MM.1S (cell line): Measurements from ENCODE around the gene TASP1.

Source experiments
- DNase-seq: peaks from one replicate; pipeline ENCODE4 v3.0.0-alpha.2; 2015
- H2AFZ ChIP-seq: fragments of 300-600 bp; sonication (generic); 2 replicates; pipeline ENCODE4 v1.6.0; 2016; ENCODE audit warnings: antibody characterized with exemption, low read length
- H3F3A ChIP-seq: fragments of 300-600 bp; sonication (generic); 2 replicates; pipeline ENCODE4 v1.6.1; 2016; ENCODE audit warnings: mild to moderate bottlenecking, antibody characterized with exemption, low read length, moderate library complexity, mixed read lengths; ENCODE audit not compliant: insufficient read depth
- H3K27ac ChIP-seq: fragments of 300-600 bp; sonication (generic); 2 replicates; pipeline ENCODE4 v1.5.1; 2016; ENCODE audit warnings: mild to moderate bottlenecking, low read length
- H3K27me3 ChIP-seq: fragments of 300-600 bp; sonication (generic); replicated peaks from 2 replicates; pipeline ENCODE4 v1.6.0; 2016; ENCODE audit warnings: low read length; ENCODE audit not compliant: insufficient read depth
- H3K36me3 ChIP-seq: fragments of 300-600 bp; sonication (generic); replicated peaks from 2 replicates; pipeline ENCODE4 v1.6.1; 2016; ENCODE audit warnings: mild to moderate bottlenecking, low read length, mixed read lengths; ENCODE audit not compliant: insufficient read depth
- H3K4me1 ChIP-seq: fragments of 300-600 bp; sonication (generic); 2 replicates; pipeline ENCODE4 v1.6.1; 2016; ENCODE audit warnings: low read length, mixed read lengths
- H3K4me2 ChIP-seq: fragments of 300-600 bp; sonication (generic); 2 replicates; pipeline ENCODE4 v1.6.0; 2016; ENCODE audit warnings: low read depth, low read length
- H3K4me3 ChIP-seq: fragments of 300-600 bp; sonication (generic); 2 replicates; pipeline ENCODE4 v1.5.1; 2016; ENCODE audit warnings: low read length, mixed read lengths
- H3K79me2 ChIP-seq: fragments of 300-600 bp; sonication (generic); 2 replicates; pipeline ENCODE4 v1.6.1; 2016; ENCODE audit warnings: mixed run types, low read length, mixed read lengths
- H3K9ac ChIP-seq: fragments of 300-600 bp; sonication (generic); 2 replicates; pipeline ENCODE4 v1.6.1; 2016; ENCODE audit warnings: low read length, mixed read lengths
- H3K9me2 ChIP-seq: fragments of 300-600 bp; sonication (generic); replicated peaks from 2 replicates; pipeline ENCODE4 v1.6.1; 2016; ENCODE audit warnings: mild to moderate bottlenecking, low read length, mixed read lengths; ENCODE audit not compliant: insufficient read depth
- H3K9me3 ChIP-seq: fragments of 300-600 bp; sonication (generic); replicated peaks from 2 replicates; pipeline ENCODE4 v1.6.1; 2016; ENCODE audit warnings: mild to moderate bottlenecking, low read length, mixed read lengths; ENCODE audit not compliant: insufficient read depth
- H4K20me1 ChIP-seq: fragments of 300-600 bp; sonication (generic); 2 replicates; pipeline ENCODE4 v1.6.1; 2016; ENCODE audit warnings: mild to moderate bottlenecking, low read length, moderate library complexity, mixed read lengths; ENCODE audit not compliant: insufficient read depth
- EZH2 ChIP-seq: fragments of 300-600 bp; sonication (generic); optimal IDR thresholded peaks from 2 replicates; pipeline ENCODE3; 2017; ENCODE audit warnings: low read depth, mild to moderate bottlenecking, antibody characterized with exemption, low read length, mixed read lengths
- EZH2phosphoT487 ChIP-seq: fragments of 300-600 bp; sonication (generic); IDR thresholded peaks from 2 replicates; pipeline ENCODE4 v1.6.1; 2018; ENCODE audit warnings: antibody characterized with exemption, low read length
- TF ChIP-seq, protein P1 (sequence below): fragments of 300-600 bp; sonication (generic); IDR thresholded peaks from 2 replicates; pipeline ENCODE4 v1.5.1; 2016; ENCODE audit warnings: antibody characterized with exemption, low read length, mixed read lengths

The TASP1 gene

GRCh38 chr20:13554076-13554475, 84.7 kb downstream of the TASP1 start:
- no peaks in the 10 kb centered on the region for H3K79me2 ChIP-seq
- no peak overlapping the region for H2AFZ ChIP-seq
- no peaks in the 10 kb centered on the region for H3F3A ChIP-seq
- no peak overlapping the region for H3K9ac ChIP-seq
- no peaks in the 10 kb centered on the region for H3K4me1 ChIP-seq
- H4K20me1 ChIP-seq = no peaks in the 10 kb centered on the region
- TF ChIP-seq EZH2 (no peak), EZH2phosphoT487 (no peak)
- TF ChIP-seq, protein P1, sequence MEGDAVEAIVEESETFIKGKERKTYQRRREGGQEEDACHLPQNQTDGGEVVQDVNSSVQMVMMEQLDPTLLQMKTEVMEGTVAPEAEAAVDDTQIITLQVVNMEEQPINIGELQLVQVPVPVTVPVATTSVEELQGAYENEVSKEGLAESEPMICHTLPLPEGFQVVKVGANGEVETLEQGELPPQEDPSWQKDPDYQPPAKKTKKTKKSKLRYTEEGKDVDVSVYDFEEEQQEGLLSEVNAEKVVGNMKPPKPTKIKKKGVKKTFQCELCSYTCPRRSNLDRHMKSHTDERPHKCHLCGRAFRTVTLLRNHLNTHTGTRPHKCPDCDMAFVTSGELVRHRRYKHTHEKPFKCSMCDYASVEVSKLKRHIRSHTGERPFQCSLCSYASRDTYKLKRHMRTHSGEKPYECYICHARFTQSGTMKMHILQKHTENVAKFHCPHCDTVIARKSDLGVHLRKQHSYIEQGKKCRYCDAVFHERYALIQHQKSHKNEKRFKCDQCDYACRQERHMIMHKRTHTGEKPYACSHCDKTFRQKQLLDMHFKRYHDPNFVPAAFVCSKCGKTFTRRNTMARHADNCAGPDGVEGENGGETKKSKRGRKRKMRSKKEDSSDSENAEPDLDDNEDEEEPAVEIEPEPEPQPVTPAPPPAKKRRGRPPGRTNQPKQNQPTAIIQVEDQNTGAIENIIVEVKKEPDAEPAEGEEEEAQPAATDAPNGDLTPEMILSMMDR = no peak
- no peak for DNase-seq
- H3K27me3 ChIP-seq = no peaks in the 10 kb centered on the region
- no peaks in the 10 kb centered on the region for H3K9me2 ChIP-seq
- H3K27ac ChIP-seq = no peak overlapping the region
- no peaks in the 10 kb centered on the region; the same call in 1 of the 2 replicates for H3K36me3 ChIP-seq
- H3K9me3 ChIP-seq = no peaks in the 10 kb centered on the region
- H3K4me3 ChIP-seq = no peak overlapping the region
- H3K4me2 ChIP-seq = no peak overlapping the region

- Histone ChIP-seq H3F3A (no peaks in the 10 kb centered on the region), H3K4me2 (no peak overlapping the region), H3K9me2 (no peaks in the 10 kb centered on the region), H3K27me3 (no peaks in the 10 kb centered on the region), H4K20me1 (no peaks in the 10 kb centered on the region), H3K27ac (no peak overlapping the region), H3K4me1 (no peaks in the 10 kb centered on the region), H3K79me2 (no peaks in the 10 kb centered on the region), H2AFZ (no peak overlapping the region), H3K9ac (no peak overlapping the region), H3K4me3 (no peak overlapping the region), H3K9me3 (no peaks in the 10 kb centered on the region), H3K36me3 (no peaks in the 10 kb centered on the region)
- no peak for DNase-seq
- no peak for TF ChIP-seq EZH2
- TF ChIP-seq, protein P1 = no peak
- no peak for TF ChIP-seq EZH2phosphoT487
These were observed 86.7 kb downstream of the TASP1 start for GRCh38 chr20:13552061-13552460.

DNA sequence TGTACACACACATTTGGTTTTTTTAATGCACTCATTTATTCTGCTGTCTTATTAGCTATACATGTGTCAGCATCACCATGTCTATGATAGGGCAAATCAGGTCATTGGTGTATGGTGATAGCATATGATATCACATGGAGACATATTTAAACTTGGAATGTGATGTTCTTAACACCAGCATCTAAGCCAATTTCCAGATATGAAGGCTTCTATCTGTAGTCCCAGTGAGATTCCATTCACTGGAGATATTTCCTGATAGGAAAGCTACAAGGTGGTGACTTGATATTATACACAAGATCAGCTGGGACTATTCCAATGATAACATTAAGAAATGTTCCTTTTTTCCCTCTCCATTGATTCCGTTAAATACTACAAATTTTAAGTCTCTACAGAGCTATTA, 89.3 kb downstream of the TASP1 start:
- no peak overlapping the region for H3K4me2 ChIP-seq
- no peak overlapping the region for H3K27ac ChIP-seq
- H3F3A ChIP-seq = no peaks in the 10 kb centered on the region
- no peak overlapping the region for H2AFZ ChIP-seq
- H3K27me3 ChIP-seq = no peaks in the 10 kb centered on the region
- no peak overlapping the region for H3K4me3 ChIP-seq
- H3K9me2 ChIP-seq = no peaks in the 10 kb centered on the region
- no peaks in the 10 kb centered on the region for H3K4me1 ChIP-seq
- no peak for DNase-seq
- no peak overlapping the region for H3K9ac ChIP-seq
- H3K9me3 ChIP-seq = no peaks in the 10 kb centered on the region
- no peaks in the 10 kb centered on the region for H4K20me1 ChIP-seq
- TF ChIP-seq, protein P1 = no peak
- TF ChIP-seq EZH2phosphoT487 = no peak
- TF ChIP-seq EZH2 = no peak
- H3K36me3 ChIP-seq = no peaks in the 10 kb centered on the region
- no peaks in the 10 kb centered on the region for H3K79me2 ChIP-seq
